Measurements from ENCODE around the gene KLK4. TPM values are rescaled to one million over a fixed set of nuclear protein-coding genes. Genes with fewer than 3 reads are reported as not detected.

Gene KLK4
- total and polyA plus RNA-seq, 2 of the 4 experiments (the other 2 are of a cell fraction): not detected

GRCh38 chr19:50933640-50934039 is 22.4 kb upstream of the KLK4 start:
- no peak overlapping the region for H3K23ac ChIP-seq (ENCODE audit: low read depth, low read length)
- no peak overlapping the region for H2AFZ ChIP-seq (replicated peaks; ENCODE audit: low read length, poor library complexity)
- H3K9me1 ChIP-seq (ENCODE audit: insufficient read depth, low read length): no peaks in the 10 kb centered on the region
- dilution Hi-C loops (cut with HindIII; ENCODE audit: low sequenced_read_pairs, unreplicated experiment): no loop called here
- H3K9ac ChIP-seq (ENCODE audit: low read depth, low read length): no peak overlapping the region
- H4K5ac ChIP-seq (ENCODE audit: low read depth, low read length): no peak overlapping the region
- H3K9me3 ChIP-seq (ENCODE audit: control insufficient read depth, insufficient read depth, low read length): no peaks in the 10 kb centered on the region
- no peak overlapping the region for H2AK5ac ChIP-seq (ENCODE audit: low read depth, low read length)
- in situ Hi-C loops (cut with MboI; ENCODE audit: low sequenced_read_pairs): no loop called here
- no peak overlapping the region for H3K14ac ChIP-seq (replicated peaks; ENCODE audit: low read depth, low read length)
- no peak overlapping the region for H3K18ac ChIP-seq (ENCODE audit: low read depth, low read length)
- no peak for ATAC-seq (ENCODE audit: low read depth)
- H4K8ac ChIP-seq (ENCODE audit: low read depth in 2 of 2, low read length in 2 of 2): no peak overlapping the region
- H4K20me1 ChIP-seq (ENCODE audit: insufficient read depth, low read length): no peaks in the 10 kb centered on the region
- no peak overlapping the region for H2BK15ac ChIP-seq (ENCODE audit: low read depth, low read length)
- intact Hi-C loops (cut with micrococcal nuclease): loop anchor here (5.0 kb wide), 1 partner anchor 164 kb away; no protein-coding TSS in a partner anchor
- H3K27me3 ChIP-seq (ENCODE audit: control insufficient read depth, insufficient read depth, low read length): no peaks in the 10 kb centered on the region
- H3K79me1 ChIP-seq (ENCODE audit: low read depth in 1 of 2, low read length in 2 of 2): no peaks in the 10 kb centered on the region
- peak; percentile 24 for DNase-seq
- no peak overlapping the region for H3K4ac ChIP-seq (ENCODE audit: low read depth, low read length)
- no peak overlapping the region for H3K4me3 ChIP-seq (ENCODE audit: insufficient read depth, low read depth, low read length)
- H2BK120ac ChIP-seq (ENCODE audit: low read depth, low read length): no peak overlapping the region
- H3K56ac ChIP-seq (ENCODE audit: extremely low read depth, insufficient read depth, low read length): no peak overlapping the region
- H3K4me1 ChIP-seq (ENCODE audit: control insufficient read depth, insufficient read depth, low read length): no peaks in the 10 kb centered on the region
- no peak overlapping the region for H2BK5ac ChIP-seq (ENCODE audit: low read depth, low read length, poor library complexity, severe bottlenecking)
- ChIA-PET CTCF (interaction anchor here (0.9 kb wide), 1 partner anchor 576 kb away, joined by 5 read pairs; no protein-coding TSS in a partner anchor), POLR2A (ENCODE audit: unreplicated experiment) (no interaction called here)
- 90% methylated on average over 2 of the region's 8 CpGs; no CpG with 5 or more reads in 1 of the 2 experiments for WGBS, 2 experiments (ENCODE audit: extremely low coverage in 2 of 2, insufficient read length in 1 of 2)
- H3K36me3 ChIP-seq (ENCODE audit: control insufficient read depth, insufficient read depth, low read length): no peaks in the 10 kb centered on the region
- no peak overlapping the region for H3K4me2 ChIP-seq (ENCODE audit: low read depth, low read length)
- no TSS peak for BruUV-seq (replicated peaks)
- no peak for TF ChIP-seq RFX5 (IDR thresholded peaks at IDR 0.05; ENCODE audit: low read depth, low read length)
- TF ChIP-seq BHLHE40 (IDR thresholded peaks at IDR 0.05; ENCODE audit: low read depth, low read length): no peak
- no peak for TF ChIP-seq USF2 (IDR thresholded peaks at IDR 0.05; ENCODE audit: low read depth, low read length)
- peak; percentile 97 for TF ChIP-seq NFE2L2 (IDR thresholded peaks at IDR 0.05; ENCODE audit: low read depth, low read length)
- no peak for TF ChIP-seq MAZ (IDR thresholded peaks at IDR 0.05; ENCODE audit: borderline replicate concordance, low read depth, low read length)
- TF ChIP-seq RCOR1 (IDR thresholded peaks at IDR 0.05; ENCODE audit: insufficient replicate concordance, low read length): no peak
- TF ChIP-seq MAFK (IDR thresholded peaks at IDR 0.05; ENCODE audit: low read depth, low read length): peak; percentile 51; the same call in 1 of the 2 replicates
- H2AK9ac ChIP-seq (replicated peaks; ENCODE audit: low read depth, low read length, poor library complexity): no peak overlapping the region
- no peak overlapping the region for H4K91ac ChIP-seq (ENCODE audit: insufficient read depth, low read depth, low read length)
- H2BK20ac ChIP-seq (ENCODE audit: low read depth, low read length): no peak overlapping the region
- H3K27ac ChIP-seq (ENCODE audit: insufficient read depth, low read length): no peak overlapping the region

Data from IMR-90 (cell line).